Activated CD4-positive, alpha-beta memory T cell treated with anti-CD3 and anti-CD28 coated beads, Interleukin-2, amount 10 ng/mL, durations not matched to agents 7 days and 5 days (primary cell): ENCODE data around the gene PPARA. TPM values are rescaled to one million over a fixed set of nuclear protein-coding genes. Genes with fewer than 3 reads are reported as not detected.

Source experiments
- CTCF ChIA-PET: fragments of 350-600 bp; sonication (Branson Sonifier 250); formaldehyde crosslinking; loops from one replicate; lab custom pipeline; 2021; ENCODE audit warnings: antibody characterized with exemption, inconsistent platforms; lab: Charles Lee
- POLR2A ChIA-PET: fragments of 350-600 bp; sonication (Branson Sonifier 250); formaldehyde crosslinking; loops from one replicate; lab custom pipeline; 2021; ENCODE audit warnings: antibody characterized with exemption; lab: Charles Lee
- DNase-seq: peaks from one replicate; pipeline ENCODE4 v3.0.0-alpha.2; 2020
- H3K27ac Mint-ChIP-seq: one replicate; pipeline ENCODE4 v1.8.0; 2021; ENCODE audit warnings: mild to moderate bottlenecking, mixed read lengths
- H3K27me3 Mint-ChIP-seq: one replicate; pipeline ENCODE4 v1.8.0; 2021; ENCODE audit warnings: mixed read lengths
- H3K36me3 Mint-ChIP-seq: one replicate; pipeline ENCODE4 v1.8.0; 2021; ENCODE audit warnings: low read depth, mixed read lengths
- H3K4me1 Mint-ChIP-seq: one replicate; pipeline ENCODE4 v1.8.0; 2021; ENCODE audit warnings: mixed read lengths
- H3K4me3 Mint-ChIP-seq: one replicate; pipeline ENCODE4 v1.8.0; 2021; ENCODE audit warnings: mild to moderate bottlenecking, mixed read lengths
- H3K9me3 Mint-ChIP-seq: one replicate; pipeline ENCODE4 v1.8.0; 2021; ENCODE audit warnings: mixed read lengths
- total RNA-seq, 2 experiments: library from RNA; stranded (reverse); gene quantifications; one replicate each; pipeline ENCODE4 v1.2.3, GENCODE V29; 2021

The PPARA gene
- total RNA-seq, 2 experiments from 2014 or later: 12.9 to 13.4 TPM

DNA sequence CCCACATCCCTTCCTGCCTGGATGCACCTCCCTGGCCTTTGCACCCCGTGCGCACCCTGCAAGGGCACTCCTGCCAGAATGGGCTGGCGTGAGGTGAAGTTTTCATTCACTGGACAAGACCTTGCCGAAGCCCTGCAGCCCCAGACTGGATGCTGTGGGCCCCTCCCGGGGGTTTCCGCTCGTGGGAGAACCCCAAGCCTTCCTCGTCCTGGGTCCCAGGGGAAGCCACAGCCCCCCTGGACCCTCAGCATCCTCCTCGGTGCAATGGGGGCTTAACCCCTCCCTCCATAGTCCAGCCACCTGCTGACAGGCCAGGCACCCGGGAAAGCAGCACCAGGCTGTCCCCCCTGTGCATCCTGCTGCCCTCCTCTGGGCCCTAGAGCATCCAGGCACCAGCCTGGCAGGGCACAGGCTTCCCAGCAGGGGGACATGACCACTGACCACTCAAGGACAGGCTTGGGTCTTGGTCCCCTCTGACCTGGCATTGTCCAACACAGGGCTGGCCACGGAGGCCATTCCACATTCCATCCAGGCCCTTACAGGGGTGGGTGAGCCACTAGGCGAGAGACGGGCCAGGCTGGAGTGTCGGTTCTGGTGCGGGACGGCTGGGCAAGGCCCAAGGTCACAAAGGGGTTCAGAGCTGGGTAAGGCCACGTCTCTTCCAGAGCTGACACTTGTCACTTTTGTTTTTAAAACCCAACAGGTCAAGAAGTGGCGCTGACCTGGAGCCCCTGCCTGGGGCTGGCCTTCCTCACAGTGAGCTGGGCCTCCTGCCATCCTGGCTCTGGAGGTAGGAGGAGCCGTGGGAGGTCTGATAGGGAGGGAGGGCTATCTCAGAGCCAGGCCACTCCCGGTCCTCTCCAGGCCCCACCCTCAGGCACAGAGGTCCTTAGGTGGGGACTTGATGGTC lies 41.5 kb upstream of the PPARA start:
- H3K4me1 Mint-ChIP-seq: no peaks in the 10 kb centered on the region
- no peak for DNase-seq
- H3K27me3 Mint-ChIP-seq: no peaks in the 10 kb centered on the region
- no peak overlapping the region for H3K4me3 Mint-ChIP-seq
- H3K9me3 Mint-ChIP-seq: no peaks in the 10 kb centered on the region
- H3K27ac Mint-ChIP-seq: no peak overlapping the region
- ChIA-PET POLR2A (no interaction called here), CTCF (no interaction called here)
- H3K36me3 Mint-ChIP-seq: no peaks in the 10 kb centered on the region

DNA sequence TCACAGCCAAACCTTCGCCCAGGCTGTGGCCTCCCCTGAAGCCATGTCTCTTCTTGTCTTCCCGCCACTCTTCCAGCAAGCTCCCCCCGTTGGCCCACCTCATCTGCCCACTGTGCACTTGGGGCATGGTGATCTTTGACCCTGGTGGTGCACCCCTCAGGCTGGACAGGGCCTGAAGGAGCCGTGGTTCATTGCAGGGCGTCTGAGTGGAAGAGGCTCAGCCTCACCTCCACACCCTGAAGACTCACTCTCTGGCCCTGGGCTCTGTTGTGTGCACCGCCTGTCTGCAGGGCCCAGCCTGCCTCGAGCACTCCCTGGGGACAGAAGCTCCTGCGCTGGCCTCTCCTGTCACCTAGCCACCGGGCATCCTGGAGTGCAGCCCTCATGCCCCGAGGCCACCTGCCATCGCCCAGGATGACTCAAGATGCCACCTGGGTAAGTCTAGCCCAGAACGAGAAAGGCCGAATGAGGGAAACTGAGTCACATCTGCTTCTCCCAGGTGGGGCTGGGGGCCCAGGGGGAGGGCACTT lies 40.8 kb upstream of the PPARA start:
- Mint-ChIP-seq H3K4me1 (no peaks in the 10 kb centered on the region), H3K9me3 (no peaks in the 10 kb centered on the region), H3K4me3 (no peak overlapping the region), H3K27me3 (no peaks in the 10 kb centered on the region), H3K27ac (no peak overlapping the region), H3K36me3 (no peaks in the 10 kb centered on the region)
- ChIA-PET CTCF (interaction anchor here (1.1 kb wide), 1 partner anchor 103 kb away, joined by 6 read pairs; no protein-coding TSS in a partner anchor), POLR2A (no interaction called here)
- DNase-seq: no peak

DNA sequence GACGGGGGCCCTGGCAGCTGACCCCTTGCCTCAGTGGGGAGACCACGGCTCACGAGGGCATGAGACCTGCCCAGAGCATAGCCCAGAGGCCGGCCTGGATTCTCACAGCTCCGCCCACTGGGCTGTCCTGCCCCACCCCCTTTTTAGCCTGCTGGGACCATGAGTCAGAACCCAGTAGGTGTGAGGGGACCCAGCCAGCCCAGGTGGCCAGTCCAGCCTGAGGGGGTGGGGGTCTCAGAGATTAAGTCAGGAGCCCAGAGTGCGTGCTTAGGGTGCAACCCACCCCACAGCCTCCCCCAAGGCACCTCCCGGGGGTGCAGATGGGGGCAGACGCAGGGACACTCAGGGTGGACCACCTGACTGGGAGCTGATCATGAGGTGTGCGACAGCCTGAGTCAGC lies 40.1 kb upstream of the PPARA start:
- H3K4me1 Mint-ChIP-seq: no peaks in the 10 kb centered on the region
- no peaks in the 10 kb centered on the region for H3K36me3 Mint-ChIP-seq
- DNase-seq: no peak

DNA sequence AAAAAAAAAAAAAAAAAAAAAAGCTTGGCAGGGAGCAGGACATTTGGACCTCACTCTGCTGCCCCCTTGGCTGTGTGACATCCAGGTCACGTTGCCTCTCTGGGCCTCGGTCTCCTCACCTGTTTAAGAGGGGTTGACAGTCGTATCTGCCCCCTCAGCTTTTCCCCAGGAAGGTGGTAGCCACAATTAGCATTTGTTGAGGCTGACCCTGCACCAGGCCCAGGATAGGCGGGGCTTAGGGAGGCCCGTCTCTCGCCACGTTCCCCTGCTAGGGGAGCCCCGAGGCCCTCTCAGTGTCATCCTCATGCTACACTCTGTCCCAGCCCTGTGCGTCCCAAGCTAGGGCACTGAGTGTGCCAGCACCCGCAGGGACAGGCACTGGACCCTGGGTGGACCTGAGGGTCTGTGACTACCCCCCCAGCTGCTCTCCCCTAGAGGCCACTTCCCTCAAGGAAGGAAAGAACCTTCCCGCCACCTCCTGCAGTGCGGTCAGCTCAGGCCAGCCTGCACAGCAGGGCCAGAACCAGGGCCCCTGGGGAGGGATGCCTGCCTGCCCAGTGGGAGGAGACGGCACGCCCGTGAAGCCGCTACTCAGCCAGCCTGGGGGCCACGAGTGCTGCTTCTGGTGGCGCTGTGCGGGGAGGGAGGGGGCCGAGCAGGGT lies 38.5 kb upstream of the PPARA start:
- Mint-ChIP-seq H3K36me3 (no peaks in the 10 kb centered on the region), H3K27ac (no peak overlapping the region), H3K4me3 (no peak overlapping the region), H3K4me1 (peaks cover 3% of the 10 kb centered on the region), H3K27me3 (no peaks in the 10 kb centered on the region), H3K9me3 (no peaks in the 10 kb centered on the region)
- ChIA-PET CTCF (interaction anchor here (1.9 kb wide), 1 partner anchor 10 kb away, joined by 5 read pairs; no protein-coding TSS in a partner anchor), POLR2A (no interaction called here)
- no peak for DNase-seq

More for the DNA sequence above, 40.1 kb upstream of the PPARA start:
- Mint-ChIP-seq H3K9me3 (no peaks in the 10 kb centered on the region), H3K27me3 (no peaks in the 10 kb centered on the region), H3K4me3 (no peak overlapping the region), H3K27ac (no peak overlapping the region)
- CTCF ChIA-PET: interaction anchor here (1.1 to 1.9 kb wide), 2 partner anchors 12 to 104 kb away, joined by 5 to 6 read pairs; no protein-coding TSS in a partner anchor
- POLR2A ChIA-PET: no interaction called here

DNA sequence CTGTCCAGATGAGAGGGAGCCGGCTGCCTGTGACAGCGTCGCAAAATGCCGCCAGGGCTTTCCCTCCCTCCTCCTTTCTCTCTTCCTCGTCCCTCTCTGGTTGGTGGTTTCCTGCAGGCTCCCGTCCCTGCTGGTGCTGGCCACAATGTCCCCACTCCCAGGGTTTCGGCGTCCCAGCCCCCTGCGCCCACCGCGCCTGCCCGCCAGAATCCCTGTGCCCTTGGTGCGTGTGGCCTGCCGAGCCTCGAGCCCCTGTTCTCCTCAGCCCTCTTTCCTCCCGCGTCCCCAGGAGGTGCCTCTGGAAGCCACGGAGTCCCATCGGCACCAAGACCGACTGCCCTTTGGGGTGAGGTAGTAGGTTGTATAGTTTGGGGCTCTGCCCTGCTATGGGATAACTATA lies 37.9 kb upstream of the PPARA start:
- no peak overlapping the region for H3K27ac Mint-ChIP-seq
- ChIA-PET POLR2A (no interaction called here), CTCF (interaction anchor here (6.0 kb wide), 1 partner anchor 105 kb away, joined by 85 read pairs; no protein-coding TSS in a partner anchor)

DNA sequence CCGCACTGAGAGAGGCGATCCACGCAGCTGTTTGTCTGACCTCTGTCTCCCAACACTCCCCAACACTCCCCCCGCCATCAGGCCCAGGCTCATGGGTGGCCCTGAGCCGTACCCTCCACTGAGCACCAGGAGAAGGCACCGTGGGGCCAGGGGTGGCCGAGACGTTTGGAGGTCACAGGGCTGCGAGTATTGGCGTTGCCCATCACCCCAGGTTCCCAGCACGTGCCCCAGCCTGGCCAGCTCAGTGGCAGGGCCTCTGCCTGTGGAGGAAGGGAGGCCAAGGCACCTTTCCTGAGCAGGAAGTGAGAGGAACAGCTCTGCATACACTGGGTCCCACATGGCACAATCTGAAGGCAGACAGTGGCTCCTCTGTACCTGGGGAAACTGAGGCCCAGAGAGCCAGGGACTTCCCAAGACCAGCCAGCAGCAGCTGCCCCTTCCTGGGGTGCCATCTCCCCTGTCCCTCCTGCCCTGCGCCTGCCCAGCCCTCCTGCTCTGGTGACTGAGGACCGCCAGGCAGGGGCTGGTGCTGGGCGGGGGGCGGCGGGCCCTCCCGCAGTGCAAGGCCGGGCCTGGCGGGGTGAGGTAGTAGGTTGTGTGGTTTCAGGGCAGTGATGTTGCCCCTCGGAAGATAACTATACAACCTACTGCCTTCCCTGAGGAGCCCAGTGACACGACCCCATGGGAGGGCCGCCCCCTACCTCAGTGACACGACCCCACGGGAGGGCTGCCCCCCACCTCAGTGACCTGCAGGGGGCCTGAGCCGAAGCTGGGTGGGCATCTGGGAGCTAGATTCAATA lies 37.0 kb upstream of the PPARA start:
- Mint-ChIP-seq H3K4me3 (no peak overlapping the region), H3K4me1 (peaks cover 3% of the 10 kb centered on the region), H3K36me3 (no peaks in the 10 kb centered on the region), H3K27ac (no peak overlapping the region), H3K9me3 (no peaks in the 10 kb centered on the region), H3K27me3 (no peaks in the 10 kb centered on the region)
- DNase-seq: no peak
- CTCF ChIA-PET: interaction anchor here (1.1 to 6.0 kb wide), 2 partner anchors 77 to 106 kb away, joined by 3 to 85 read pairs; no protein-coding TSS in a partner anchor
- POLR2A ChIA-PET: interaction anchor here (1.4 to 1.9 kb wide), 2 partner anchors 43 to 107 kb away, joined by 5 to 6 read pairs; no protein-coding TSS in a partner anchor

More for the DNA sequence above, 37.9 kb upstream of the PPARA start:
- peaks cover 3% of the 10 kb centered on the region for H3K4me1 Mint-ChIP-seq
- no peak for DNase-seq
- H3K9me3 Mint-ChIP-seq: no peaks in the 10 kb centered on the region
- no peaks in the 10 kb centered on the region for H3K36me3 Mint-ChIP-seq
- H3K4me3 Mint-ChIP-seq: no peak overlapping the region
- H3K27me3 Mint-ChIP-seq: no peaks in the 10 kb centered on the region

DNA sequence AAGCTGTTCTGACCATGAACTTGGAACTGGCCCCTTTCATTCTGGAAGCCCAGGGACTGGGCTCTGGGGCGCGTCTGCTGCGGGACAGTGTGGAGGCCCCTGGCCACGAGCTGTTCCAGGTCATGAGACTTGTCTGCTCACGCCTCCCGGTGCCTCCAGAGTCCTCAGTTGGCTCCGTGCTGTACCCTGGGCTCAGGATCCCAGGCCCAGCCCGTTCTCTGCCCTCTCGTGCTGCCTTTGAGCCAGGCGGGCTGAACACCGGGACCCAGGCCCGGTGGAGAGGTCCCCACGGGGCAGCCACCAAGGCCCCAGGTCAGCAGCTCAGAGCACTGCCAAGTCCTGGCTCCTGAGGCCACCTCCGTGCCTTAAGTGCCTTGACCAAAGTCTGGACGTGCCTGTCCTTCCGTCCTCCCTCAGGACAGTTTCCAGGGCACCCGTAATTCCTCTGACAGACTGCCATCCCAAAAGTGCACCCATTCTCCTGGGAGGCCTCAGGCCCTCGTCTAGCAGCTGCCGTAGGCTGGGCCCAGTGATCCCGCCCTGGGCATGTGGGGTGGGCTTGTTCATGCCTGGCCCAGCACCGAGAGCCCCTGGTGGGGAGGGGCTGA lies 36.3 kb upstream of the PPARA start:
- H3K27me3 Mint-ChIP-seq: no peaks in the 10 kb centered on the region
- H3K27ac Mint-ChIP-seq: no peak overlapping the region
- H3K9me3 Mint-ChIP-seq: no peaks in the 10 kb centered on the region
- ChIA-PET POLR2A (interaction anchor here (1.4 to 1.9 kb wide), 2 partner anchors 43 to 108 kb away, joined by 5 to 6 read pairs; no protein-coding TSS in a partner anchor), CTCF (interaction anchor here (1.1 to 6.0 kb wide), 2 partner anchors 77 to 107 kb away, joined by 3 to 85 read pairs; no protein-coding TSS in a partner anchor)
- no peaks in the 10 kb centered on the region for H3K36me3 Mint-ChIP-seq
- H3K4me3 Mint-ChIP-seq: no peak overlapping the region
- no peak for DNase-seq
- H3K4me1 Mint-ChIP-seq: peaks cover 3% of the 10 kb centered on the region

DNA sequence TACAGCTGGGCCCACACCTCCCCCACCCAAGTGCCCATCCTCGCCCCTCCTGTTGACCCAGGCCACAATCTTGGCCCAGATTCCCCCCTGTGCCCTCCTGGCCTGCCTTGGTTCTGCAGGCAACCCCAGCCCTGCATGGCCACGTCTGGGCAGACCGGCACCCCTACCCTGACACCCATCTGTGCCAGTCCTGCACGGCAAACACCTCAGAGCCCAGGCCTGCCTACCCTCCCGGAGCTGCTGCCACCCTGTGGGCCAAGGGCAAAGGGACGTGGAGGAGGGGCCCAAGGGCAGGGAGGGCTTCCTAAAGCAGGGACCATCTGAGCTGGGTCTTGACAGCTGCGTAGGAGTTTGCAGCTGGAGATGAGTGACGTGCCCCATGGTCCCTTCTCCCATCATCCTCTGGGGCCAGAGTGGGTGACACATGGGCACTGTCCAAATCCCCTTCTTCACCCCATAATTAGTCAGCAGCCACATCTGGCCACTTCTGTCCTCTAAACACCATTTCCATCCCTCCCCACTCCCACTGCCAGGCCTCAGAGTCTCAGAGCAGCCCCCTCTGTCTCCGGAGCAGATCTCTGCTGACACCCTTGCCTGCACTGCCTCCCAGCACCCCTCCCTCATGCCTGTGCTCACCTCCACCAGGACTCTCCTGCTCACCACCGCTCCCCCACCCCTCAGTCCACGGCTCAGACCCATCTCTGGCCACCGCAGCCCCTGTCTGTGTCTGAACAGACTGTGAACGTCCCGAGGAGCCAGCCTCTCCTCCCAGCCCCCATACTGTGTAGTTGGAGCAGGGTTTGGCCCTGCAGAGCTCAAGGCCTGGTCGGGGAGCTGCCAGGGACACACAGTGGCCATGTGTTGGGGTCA lies 35.6 kb upstream of the PPARA start:
- POLR2A ChIA-PET: interaction anchor here (1.4 to 1.9 kb wide), 2 partner anchors 44 to 108 kb away, joined by 5 to 6 read pairs; no protein-coding TSS in a partner anchor
- Mint-ChIP-seq H3K4me3 (no peak overlapping the region), H3K27me3 (no peaks in the 10 kb centered on the region)

DNA sequence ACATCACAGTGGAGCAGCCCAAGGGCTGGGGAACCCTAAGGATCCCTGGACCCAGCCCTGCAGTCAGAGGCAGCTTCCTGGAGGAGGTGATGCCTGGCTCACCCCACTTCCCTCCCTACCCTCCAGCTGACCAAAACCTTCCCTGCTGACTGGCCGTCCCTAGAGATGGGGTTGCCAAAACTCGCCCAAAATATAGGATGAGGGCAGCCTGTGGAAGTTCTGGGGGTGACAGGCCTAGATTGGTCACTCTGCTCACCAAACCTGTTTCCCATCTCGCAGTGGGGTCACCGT lies 35.0 kb upstream of the PPARA start:
- Mint-ChIP-seq H3K36me3 (no peaks in the 10 kb centered on the region), H3K9me3 (no peaks in the 10 kb centered on the region), H3K4me1 (peaks cover 3% of the 10 kb centered on the region), H3K4me3 (no peak overlapping the region), H3K27me3 (no peaks in the 10 kb centered on the region), H3K27ac (no peak overlapping the region)
- DNase-seq: no peak
- CTCF ChIA-PET: interaction anchor here (1.0 to 6.0 kb wide), 2 partner anchors 108 to 125 kb away, joined by 4 to 85 read pairs; no protein-coding TSS in a partner anchor
- POLR2A ChIA-PET: no interaction called here

More for the DNA sequence above, 35.6 kb upstream of the PPARA start:
- DNase-seq: no peak
- CTCF ChIA-PET: interaction anchor here (1.0 to 6.0 kb wide), 2 partner anchors 107 to 124 kb away, joined by 4 to 85 read pairs; no protein-coding TSS in a partner anchor
- Mint-ChIP-seq H3K36me3 (no peaks in the 10 kb centered on the region), H3K4me1 (peaks cover 3% of the 10 kb centered on the region), H3K27ac (no peak overlapping the region), H3K9me3 (no peaks in the 10 kb centered on the region)

DNA sequence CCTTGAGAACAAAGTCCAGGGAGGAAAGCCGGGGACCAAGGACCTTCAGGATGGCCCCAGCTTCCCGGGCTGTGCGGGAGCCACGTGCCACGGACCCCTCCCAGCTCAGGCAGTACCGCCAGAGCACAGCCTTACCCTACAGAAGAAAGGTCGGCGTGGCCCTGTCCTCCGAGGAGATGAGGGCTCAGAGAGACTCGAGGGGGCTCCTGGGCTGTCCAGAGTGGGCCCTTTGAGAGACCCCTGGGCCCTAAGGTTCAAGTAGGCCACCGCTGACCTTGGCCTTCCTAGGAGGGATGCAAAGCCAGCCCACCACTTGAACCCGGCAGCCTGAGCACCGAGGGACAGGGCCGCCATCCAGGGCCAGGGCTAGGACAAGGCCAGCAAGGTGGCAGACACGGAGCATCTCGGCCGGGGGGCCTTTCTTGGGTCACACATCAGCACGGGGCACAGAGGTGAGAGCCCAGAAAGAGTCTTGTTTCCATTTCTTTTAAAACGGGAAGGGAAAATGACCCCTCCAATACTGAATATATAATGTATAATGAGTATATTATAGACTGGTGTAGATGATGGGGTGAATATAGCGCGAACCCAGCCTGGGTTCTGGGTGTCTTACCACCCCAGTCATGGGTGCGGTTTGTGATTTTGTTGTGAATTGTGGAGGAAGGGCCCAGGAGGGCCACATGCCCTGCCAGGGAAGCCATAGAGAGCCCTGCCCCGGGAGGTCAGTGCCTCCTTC lies 34.4 kb upstream of the PPARA start:
- Mint-ChIP-seq H3K27ac (no peak overlapping the region), H3K4me3 (no peak overlapping the region), H3K4me1 (peaks cover 3% of the 10 kb centered on the region), H3K36me3 (no peaks in the 10 kb centered on the region), H3K27me3 (no peaks in the 10 kb centered on the region), H3K9me3 (no peaks in the 10 kb centered on the region)
- CTCF ChIA-PET: interaction anchor here (1.0 to 6.0 kb wide), 9 partner anchors 21 to 252 kb away, joined by 4 to 85 read pairs (median 6); partner anchors contain the start of gene GTSE1
- no peak for DNase-seq
- POLR2A ChIA-PET: no interaction called here
